Measurements from ENCODE around the gene RAVER1.

GRCh38 chr19:10346509-10346908, 13.2 kb upstream of the RAVER1 start:
- no peak for TF ChIP-seq CTCF (IDR thresholded peaks at IDR 0.05; ENCODE audit: borderline replicate concordance, extremely low read depth, low read length, poor library complexity, severe bottlenecking)
- no peak for TF ChIP-seq EZH2 (IDR thresholded peaks at IDR 0.05; ENCODE audit: borderline replicate concordance, low read depth, low read length, severe bottlenecking)
